ENCODE measurements around the gene CHST13.

Gene CHST13

DNA sequence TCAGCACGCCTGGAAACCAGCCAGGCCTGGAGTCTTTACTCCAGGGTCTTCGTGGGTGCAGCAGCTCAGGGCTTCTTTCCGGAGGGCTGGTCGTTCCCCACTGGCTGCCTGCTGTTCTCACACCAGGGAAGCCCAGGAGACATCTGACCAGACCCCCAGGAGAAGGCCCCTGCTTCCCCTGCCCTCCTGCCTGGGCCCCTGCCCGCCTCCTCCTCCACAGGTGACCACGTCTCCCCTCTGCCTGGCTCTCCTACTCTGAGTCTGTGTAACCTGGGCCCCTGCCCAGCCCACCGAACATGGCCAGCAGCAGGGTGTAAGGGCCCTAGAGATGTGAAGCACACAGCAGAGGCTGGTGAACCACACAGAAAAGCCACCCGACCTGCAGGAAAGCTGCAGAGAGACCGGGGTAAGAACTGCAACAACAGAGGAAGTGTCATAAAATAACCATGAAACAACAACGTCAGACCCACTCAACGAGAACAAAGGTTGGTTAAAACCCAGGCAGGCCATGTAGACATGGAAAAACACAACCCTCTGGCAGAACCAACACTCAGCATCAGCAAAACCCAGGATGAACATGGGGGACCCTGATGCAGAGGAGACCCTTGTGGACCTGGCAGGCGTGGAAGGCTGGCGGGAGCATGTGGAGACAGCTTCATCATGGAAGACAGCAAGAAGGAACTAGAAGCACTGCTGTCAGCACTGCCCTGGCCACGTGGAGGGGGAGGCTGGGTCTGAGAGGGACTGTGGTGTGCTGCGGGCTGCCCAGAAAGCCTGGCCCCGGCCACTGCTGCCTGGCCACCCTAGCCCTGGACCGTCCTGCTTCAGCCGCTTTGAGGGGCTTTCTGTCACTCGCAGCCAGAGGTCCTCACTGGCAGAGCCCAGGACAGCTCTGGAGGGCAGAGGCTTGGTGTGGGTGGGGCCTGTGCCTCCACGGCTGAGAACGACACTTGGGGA, 26.8 kb upstream of the CHST13 start:
- no peaks in the 10 kb centered on the region for H3K36me3 ChIP-seq (ENCODE audit: control insufficient read depth in 1 of 2, insufficient read depth in 2 of 2, low read length in 2 of 2)

DNA sequence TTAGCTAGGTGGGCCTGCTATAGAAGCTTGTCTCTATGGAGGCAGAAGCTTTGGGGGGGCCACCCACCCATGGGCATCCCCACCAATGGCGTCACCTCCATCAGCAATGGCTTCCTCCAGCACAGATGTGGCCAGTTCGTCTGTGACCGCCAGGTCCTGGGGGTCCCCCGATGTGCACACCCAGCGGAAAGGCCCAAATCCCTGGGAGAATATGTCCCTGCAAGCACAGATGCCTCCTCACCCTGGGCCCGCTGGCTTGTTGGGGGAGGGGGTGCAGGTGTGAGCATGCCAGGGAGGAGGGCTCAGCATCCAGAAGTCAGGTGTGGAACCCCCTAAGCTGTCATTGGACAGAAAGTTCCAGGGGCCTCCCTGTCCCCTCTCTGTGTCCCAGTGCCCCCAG, 26.0 kb upstream of the CHST13 start:
- H3K4me1 ChIP-seq (ENCODE audit: control insufficient read depth in 1 of 2, insufficient read depth in 2 of 2, low read length in 2 of 2), result no peaks in the 10 kb centered on the region
- H3K9me3 ChIP-seq (ENCODE audit: control insufficient read depth in 1 of 2, low read length in 2 of 2), result no peaks in the 10 kb centered on the region
- no peak overlapping the region for H3K9ac ChIP-seq (ENCODE audit: low read depth in 1 of 2, low read length in 2 of 2)
- no peaks in the 10 kb centered on the region for H3K27me3 ChIP-seq (ENCODE audit: control insufficient read depth in 1 of 2, insufficient read depth in 2 of 2, low read length in 2 of 2)
- no peaks in the 10 kb centered on the region for H3K36me3 ChIP-seq (ENCODE audit: control insufficient read depth in 1 of 2, insufficient read depth in 2 of 2, low read length in 2 of 2)
- H3K27ac ChIP-seq (ENCODE audit: low read depth, low read length), result no peak overlapping the region
- no peak overlapping the region for H3K4me3 ChIP-seq (ENCODE audit: low read depth in 1 of 2, low read length in 2 of 2)

More for the DNA sequence above, 26.8 kb upstream of the CHST13 start:
- Histone ChIP-seq H3K4me1 (ENCODE audit: control insufficient read depth in 1 of 2, insufficient read depth in 2 of 2, low read length in 2 of 2) (no peaks in the 10 kb centered on the region), H3K27ac (ENCODE audit: low read depth, low read length) (no peak overlapping the region), H3K9ac (ENCODE audit: low read depth in 1 of 2, low read length in 2 of 2) (no peak overlapping the region), H3K4me3 (ENCODE audit: low read depth in 1 of 2, low read length in 2 of 2) (no peak overlapping the region), H3K27me3 (ENCODE audit: control insufficient read depth in 1 of 2, insufficient read depth in 2 of 2, low read length in 2 of 2) (no peaks in the 10 kb centered on the region), H3K9me3 (ENCODE audit: control insufficient read depth in 1 of 2, low read length in 2 of 2) (no peaks in the 10 kb centered on the region)

DNA sequence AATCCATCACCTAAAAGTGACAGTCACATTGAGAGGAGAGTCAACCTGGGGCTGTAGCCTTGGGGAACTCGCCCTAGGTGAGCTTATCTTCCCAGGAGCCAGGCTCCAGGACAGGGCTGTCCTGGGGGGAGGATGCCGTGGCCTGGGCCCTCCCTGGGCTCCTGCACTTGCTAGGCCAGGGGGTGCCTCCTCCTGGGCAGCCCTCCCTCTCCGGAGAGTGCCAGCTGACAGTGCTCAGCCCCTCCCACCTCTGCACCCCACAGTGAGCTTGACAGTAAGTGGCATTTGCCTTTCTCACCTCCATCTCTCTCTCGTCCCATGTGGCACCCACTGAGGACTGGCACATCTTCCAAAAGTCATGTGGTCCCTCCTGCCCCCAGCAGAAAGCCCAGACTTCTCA, 25.5 kb upstream of the CHST13 start:
- Histone ChIP-seq H3K9ac (ENCODE audit: low read depth in 1 of 2, low read length in 2 of 2) (no peak overlapping the region), H3K27ac (ENCODE audit: low read depth, low read length) (no peak overlapping the region), H3K4me3 (ENCODE audit: low read depth in 1 of 2, low read length in 2 of 2) (no peak overlapping the region), H3K36me3 (ENCODE audit: control insufficient read depth in 1 of 2, insufficient read depth in 2 of 2, low read length in 2 of 2) (no peaks in the 10 kb centered on the region), H3K9me3 (ENCODE audit: control insufficient read depth in 1 of 2, low read length in 2 of 2) (no peaks in the 10 kb centered on the region), H3K4me1 (ENCODE audit: control insufficient read depth in 1 of 2, insufficient read depth in 2 of 2, low read length in 2 of 2) (no peaks in the 10 kb centered on the region), H3K27me3 (ENCODE audit: control insufficient read depth in 1 of 2, insufficient read depth in 2 of 2, low read length in 2 of 2) (no peaks in the 10 kb centered on the region)

DNA sequence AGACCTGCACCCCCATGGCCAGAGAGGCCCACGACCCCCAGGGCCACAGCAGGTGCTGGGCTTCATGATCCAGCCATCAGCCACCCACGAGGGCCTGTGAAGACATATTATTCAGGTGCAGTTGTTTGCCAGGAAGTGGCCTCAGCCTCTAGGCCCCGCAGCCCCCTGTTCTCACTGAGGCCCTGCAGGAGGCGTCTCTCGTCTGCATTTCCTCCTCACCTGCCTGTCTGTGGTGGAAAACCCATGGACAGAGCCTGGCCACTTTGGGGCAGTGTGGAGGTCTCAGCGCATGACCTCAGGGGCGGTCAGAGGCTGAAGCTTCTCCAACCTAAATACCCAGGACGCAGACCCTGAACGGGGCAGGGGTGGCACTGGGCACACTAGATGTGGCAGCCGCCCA, 25.0 kb upstream of the CHST13 start:
- Histone ChIP-seq H3K36me3 (ENCODE audit: control insufficient read depth in 1 of 2, insufficient read depth in 2 of 2, low read length in 2 of 2) (no peaks in the 10 kb centered on the region), H3K27ac (ENCODE audit: low read depth, low read length) (no peak overlapping the region), H3K4me1 (ENCODE audit: control insufficient read depth in 1 of 2, insufficient read depth in 2 of 2, low read length in 2 of 2) (no peaks in the 10 kb centered on the region), H3K27me3 (ENCODE audit: control insufficient read depth in 1 of 2, insufficient read depth in 2 of 2, low read length in 2 of 2) (no peaks in the 10 kb centered on the region), H3K9me3 (ENCODE audit: control insufficient read depth in 1 of 2, low read length in 2 of 2) (no peaks in the 10 kb centered on the region), H3K9ac (ENCODE audit: low read depth in 1 of 2, low read length in 2 of 2) (no peak overlapping the region), H3K4me3 (ENCODE audit: low read depth in 1 of 2, low read length in 2 of 2) (no peak overlapping the region)

DNA sequence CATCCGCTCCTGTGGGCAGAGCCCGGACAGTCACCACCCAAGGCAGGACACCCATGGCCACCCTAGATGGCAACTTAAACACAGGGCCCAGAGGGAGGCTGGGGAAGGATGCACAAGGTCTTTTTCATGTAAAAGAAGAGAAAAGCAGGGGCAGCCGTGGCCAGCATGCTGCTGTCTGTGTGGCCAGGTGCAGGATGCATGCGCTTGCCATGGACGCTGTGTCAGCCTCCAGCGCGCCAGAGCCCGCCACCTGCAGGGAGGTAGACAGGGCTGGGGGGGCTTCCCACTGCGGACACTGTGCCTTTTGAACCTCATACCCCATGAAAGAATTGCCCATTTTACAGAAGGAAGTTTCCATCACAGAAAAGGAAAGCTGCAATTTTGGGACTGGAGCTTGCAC, 24.6 kb upstream of the CHST13 start:
- no peaks in the 10 kb centered on the region for H3K27me3 ChIP-seq (ENCODE audit: control insufficient read depth in 1 of 2, insufficient read depth in 2 of 2, low read length in 2 of 2)
- H3K36me3 ChIP-seq (ENCODE audit: control insufficient read depth in 1 of 2, insufficient read depth in 2 of 2, low read length in 2 of 2), result no peaks in the 10 kb centered on the region
- H3K4me1 ChIP-seq (ENCODE audit: control insufficient read depth in 1 of 2, insufficient read depth in 2 of 2, low read length in 2 of 2), result no peaks in the 10 kb centered on the region
- H3K9ac ChIP-seq (ENCODE audit: low read depth in 1 of 2, low read length in 2 of 2), result no peak overlapping the region
- H3K27ac ChIP-seq (ENCODE audit: low read depth, low read length), result no peak overlapping the region
- H3K9me3 ChIP-seq (ENCODE audit: control insufficient read depth in 1 of 2, low read length in 2 of 2), result no peaks in the 10 kb centered on the region
- no peak overlapping the region for H3K4me3 ChIP-seq (ENCODE audit: low read depth in 1 of 2, low read length in 2 of 2)

DNA sequence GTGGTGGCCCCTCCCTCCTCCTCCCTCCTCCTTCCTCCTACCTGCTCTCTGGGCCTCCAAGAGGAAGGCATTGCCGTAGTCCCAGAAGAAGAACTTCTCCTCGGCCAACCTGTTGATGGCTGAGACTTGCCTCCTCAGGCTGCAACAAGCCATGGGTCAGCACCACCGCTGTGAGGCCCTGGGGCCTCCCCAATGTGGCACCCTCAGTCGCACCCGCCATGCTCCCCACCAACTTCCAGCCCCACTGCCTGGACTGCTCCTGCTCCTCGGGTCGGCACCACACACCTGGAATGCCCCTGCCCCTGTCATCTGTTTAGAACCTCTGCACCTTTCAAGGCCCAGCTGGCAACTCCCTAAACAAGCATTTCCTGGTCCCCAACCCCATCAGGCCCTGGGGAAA, 23.9 kb upstream of the CHST13 start:
- H3K4me1 ChIP-seq (ENCODE audit: control insufficient read depth in 1 of 2, insufficient read depth in 2 of 2, low read length in 2 of 2), result no peaks in the 10 kb centered on the region
- no peaks in the 10 kb centered on the region for H3K36me3 ChIP-seq (ENCODE audit: control insufficient read depth in 1 of 2, insufficient read depth in 2 of 2, low read length in 2 of 2)
- H3K27me3 ChIP-seq (ENCODE audit: control insufficient read depth in 1 of 2, insufficient read depth in 2 of 2, low read length in 2 of 2), result no peaks in the 10 kb centered on the region
- H3K9me3 ChIP-seq (ENCODE audit: control insufficient read depth in 1 of 2, low read length in 2 of 2), result no peaks in the 10 kb centered on the region
- H3K9ac ChIP-seq (ENCODE audit: low read depth in 1 of 2, low read length in 2 of 2), result no peak overlapping the region
- H3K27ac ChIP-seq (ENCODE audit: low read depth, low read length), result no peak overlapping the region
- no peak overlapping the region for H3K4me3 ChIP-seq (ENCODE audit: low read depth in 1 of 2, low read length in 2 of 2)

DNA sequence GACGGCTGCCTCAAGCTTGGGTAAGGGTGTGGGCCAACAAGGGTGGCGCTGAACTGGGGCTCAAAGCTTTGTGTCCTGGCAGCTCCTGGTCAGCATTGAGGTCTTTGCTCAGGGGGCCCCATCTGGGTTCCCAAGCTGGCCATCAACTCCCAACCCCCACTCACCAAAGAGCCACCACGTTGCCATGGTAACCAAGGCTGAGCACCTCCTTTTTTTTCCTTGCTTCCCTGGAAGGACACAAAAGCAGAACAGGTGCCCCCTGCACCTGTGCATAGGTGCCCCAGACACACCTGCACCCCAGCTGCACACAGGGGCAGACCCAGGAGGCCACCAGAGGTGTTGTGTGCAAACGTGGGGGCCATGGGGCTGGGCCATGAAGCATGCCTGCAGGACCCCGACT, 22.9 kb upstream of the CHST13 start:
- no peaks in the 10 kb centered on the region for H3K9me3 ChIP-seq (ENCODE audit: control insufficient read depth in 1 of 2, low read length in 2 of 2)
- H3K4me1 ChIP-seq (ENCODE audit: control insufficient read depth in 1 of 2, insufficient read depth in 2 of 2, low read length in 2 of 2), result no peaks in the 10 kb centered on the region
- H3K27me3 ChIP-seq (ENCODE audit: control insufficient read depth in 1 of 2, insufficient read depth in 2 of 2, low read length in 2 of 2), result no peaks in the 10 kb centered on the region
- no peaks in the 10 kb centered on the region for H3K36me3 ChIP-seq (ENCODE audit: control insufficient read depth in 1 of 2, insufficient read depth in 2 of 2, low read length in 2 of 2)
- no peak overlapping the region for H3K27ac ChIP-seq (ENCODE audit: low read depth, low read length)
- H3K4me3 ChIP-seq (ENCODE audit: low read depth in 1 of 2, low read length in 2 of 2), result no peak overlapping the region
- H3K9ac ChIP-seq (ENCODE audit: low read depth in 1 of 2, low read length in 2 of 2), result no peak overlapping the region

DNA sequence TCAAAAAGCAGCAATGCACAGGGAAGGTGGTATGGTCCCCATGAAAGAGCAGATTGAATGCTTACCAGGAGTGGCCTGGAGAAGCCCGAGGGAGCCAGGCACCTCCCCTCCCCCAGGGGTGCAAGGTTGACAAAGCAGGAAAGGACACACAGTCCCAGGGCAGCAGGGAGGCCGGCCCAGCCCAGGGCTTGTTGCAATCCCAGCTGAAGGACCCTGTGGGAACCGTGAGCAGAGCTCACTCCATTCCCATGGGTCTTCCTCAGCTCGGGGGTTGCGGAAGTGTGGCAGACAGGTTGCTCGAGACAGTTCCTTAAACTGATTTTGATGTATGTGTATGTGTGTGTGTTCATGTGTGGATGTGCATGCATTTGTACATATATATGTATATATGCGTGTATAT, 22.2 kb upstream of the CHST13 start:
- H3K9ac ChIP-seq (ENCODE audit: low read depth in 1 of 2, low read length in 2 of 2), result no peak overlapping the region

DNA sequence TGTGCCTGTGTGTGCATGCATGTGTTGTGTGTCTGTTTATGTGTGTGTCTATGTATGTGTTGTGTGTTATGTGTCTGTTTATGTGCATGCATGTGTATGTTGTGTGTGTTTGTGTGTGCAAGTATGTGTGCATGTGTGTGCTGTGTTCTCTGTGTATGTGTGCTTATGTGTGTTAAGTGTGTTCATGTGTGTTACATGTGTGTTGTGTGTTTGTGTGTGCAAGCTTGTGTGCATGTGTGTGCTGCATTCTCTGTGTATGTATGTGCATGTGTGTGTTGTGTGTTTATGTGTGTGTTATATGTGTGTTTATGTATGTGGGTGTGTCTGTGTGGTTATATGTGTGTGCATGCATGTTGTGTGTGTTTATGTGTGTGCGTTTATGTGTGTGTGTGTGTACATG, 21.3 kb upstream of the CHST13 start:
- no peaks in the 10 kb centered on the region for H3K27me3 ChIP-seq (ENCODE audit: control insufficient read depth in 1 of 2, insufficient read depth in 2 of 2, low read length in 2 of 2)
- H3K36me3 ChIP-seq (ENCODE audit: control insufficient read depth in 1 of 2, insufficient read depth in 2 of 2, low read length in 2 of 2), result no peaks in the 10 kb centered on the region
- H3K27ac ChIP-seq (ENCODE audit: low read depth, low read length), result no peak overlapping the region
- no peak overlapping the region for H3K4me3 ChIP-seq (ENCODE audit: low read depth in 1 of 2, low read length in 2 of 2)
- no peaks in the 10 kb centered on the region for H3K9me3 ChIP-seq (ENCODE audit: control insufficient read depth in 1 of 2, low read length in 2 of 2)
- no peak overlapping the region for H3K9ac ChIP-seq (ENCODE audit: low read depth in 1 of 2, low read length in 2 of 2)
- H3K4me1 ChIP-seq (ENCODE audit: control insufficient read depth in 1 of 2, insufficient read depth in 2 of 2, low read length in 2 of 2), result no peaks in the 10 kb centered on the region

More for the DNA sequence above, 22.2 kb upstream of the CHST13 start:
- H3K36me3 ChIP-seq (ENCODE audit: control insufficient read depth in 1 of 2, insufficient read depth in 2 of 2, low read length in 2 of 2), result no peaks in the 10 kb centered on the region
- no peak overlapping the region for H3K27ac ChIP-seq (ENCODE audit: low read depth, low read length)
- H3K27me3 ChIP-seq (ENCODE audit: control insufficient read depth in 1 of 2, insufficient read depth in 2 of 2, low read length in 2 of 2), result no peaks in the 10 kb centered on the region
- no peaks in the 10 kb centered on the region for H3K9me3 ChIP-seq (ENCODE audit: control insufficient read depth in 1 of 2, low read length in 2 of 2)
- H3K4me3 ChIP-seq (ENCODE audit: low read depth in 1 of 2, low read length in 2 of 2), result no peak overlapping the region
- no peaks in the 10 kb centered on the region for H3K4me1 ChIP-seq (ENCODE audit: control insufficient read depth in 1 of 2, insufficient read depth in 2 of 2, low read length in 2 of 2)

DNA sequence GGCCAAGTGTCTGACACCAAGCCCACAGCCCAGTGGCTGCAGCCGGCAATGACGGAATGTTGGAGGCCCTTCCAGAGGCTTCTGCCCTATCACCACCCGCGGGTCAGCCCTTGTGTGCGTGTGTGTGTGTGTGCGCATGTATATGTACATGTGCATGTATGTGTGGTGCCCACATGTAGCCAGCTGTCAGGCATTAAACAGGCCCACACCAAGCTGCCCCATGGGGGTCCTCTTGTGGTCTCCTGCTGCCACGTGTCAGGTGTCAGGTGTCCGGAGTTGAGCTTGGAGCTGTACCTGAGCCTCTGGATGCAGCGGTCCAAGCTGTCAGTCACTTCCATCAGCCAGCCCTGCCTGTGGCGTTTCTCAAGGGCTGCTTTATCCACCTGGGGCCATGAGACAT, 20.3 kb upstream of the CHST13 start:
- no peaks in the 10 kb centered on the region for H3K9me3 ChIP-seq (ENCODE audit: control insufficient read depth in 1 of 2, low read length in 2 of 2)
- no peak overlapping the region for H3K27ac ChIP-seq (ENCODE audit: low read depth, low read length)
- H3K9ac ChIP-seq (ENCODE audit: low read depth in 1 of 2, low read length in 2 of 2), result no peak overlapping the region
- H3K4me1 ChIP-seq (ENCODE audit: control insufficient read depth in 1 of 2, insufficient read depth in 2 of 2, low read length in 2 of 2), result no peaks in the 10 kb centered on the region
- no peak overlapping the region for H3K4me3 ChIP-seq (ENCODE audit: low read depth in 1 of 2, low read length in 2 of 2)
- no peaks in the 10 kb centered on the region for H3K27me3 ChIP-seq (ENCODE audit: control insufficient read depth in 1 of 2, insufficient read depth in 2 of 2, low read length in 2 of 2)
- no peaks in the 10 kb centered on the region for H3K36me3 ChIP-seq (ENCODE audit: control insufficient read depth in 1 of 2, insufficient read depth in 2 of 2, low read length in 2 of 2)
